OCI-LY7 (cell line): Measurements from ENCODE around the gene FBXW7. TPM values are rescaled to one million over a fixed set of nuclear protein-coding genes. Genes with fewer than 3 reads are reported as not detected.
A peak's percentile ranks its signal among the peaks of the same experiment; 100 is the strongest.

Source experiments
- BruUV-seq: library from RNA; stranded (reverse); fragments of 400-500 nt; replicated peaks from 2 replicates; lab custom pipeline; 2021; lab: Mats Ljungman, UMichigan
- CTCF ChIA-PET: fragments of 300-600 bp; sonication (Branson Sonifier 250); formaldehyde crosslinking; loops from one replicate; lab custom pipeline; 2022; ENCODE audit warnings: antibody characterized with exemption; ENCODE audit not compliant: unreplicated experiment; lab: Charles Lee
- POLR2A ChIA-PET: fragments of 300-600 bp; sonication (Branson Sonifier 250); formaldehyde crosslinking; loops from one replicate; lab custom pipeline; 2022; ENCODE audit warnings: antibody characterized with exemption; lab: Charles Lee
- DNase-seq: peaks from one replicate; pipeline ENCODE4 v3.0.0-alpha.2; 2015; ENCODE audit warnings: low spot score
- H2AFZ ChIP-seq: fragments of 200-600 bp; sonication (generic), shearing (Covaris generic); 2 replicates; pipeline ENCODE4 v1.6.1; 2014; ENCODE audit warnings: mild to moderate bottlenecking, antibody characterized with exemption, low read length, moderate library complexity
- H3K27ac ChIP-seq: fragments of 200-600 bp; sonication (generic); 2 replicates; pipeline ENCODE4 v1.5.1; 2014; ENCODE audit warnings: mixed run types, low read depth, mild to moderate bottlenecking, moderate library complexity, low read length, inconsistent platforms; ENCODE audit not compliant: poor library complexity, severe bottlenecking
- H3K36me3 ChIP-seq: fragments of 200-600 bp; sonication (generic); 2 replicates; pipeline ENCODE4 v1.6.1; 2014; ENCODE audit warnings: mild to moderate bottlenecking, antibody characterized with exemption, low read length, moderate library complexity, mixed read lengths; ENCODE audit not compliant: insufficient read depth
- H3K4me1 ChIP-seq: fragments of 200-600 bp; sonication (generic); 2 replicates; pipeline ENCODE4 v1.5.1; 2014; ENCODE audit warnings: mild to moderate bottlenecking, low read length; ENCODE audit not compliant: insufficient read depth, poor library complexity, severe bottlenecking
- H3K4me2 ChIP-seq: fragments of 200-600 bp; sonication (generic); 2 replicates; pipeline ENCODE4 v1.6.1; 2014; ENCODE audit warnings: mild to moderate bottlenecking, low read length
- H3K4me3 ChIP-seq: fragments of 200-600 bp; sonication (generic); 2 replicates; pipeline ENCODE4 v1.5.1; 2014; ENCODE audit warnings: mild to moderate bottlenecking, low read depth, low read length; ENCODE audit not compliant: poor library complexity, severe bottlenecking
- H3K79me2 ChIP-seq: fragments of 200-600 bp; sonication (generic); 2 replicates; pipeline ENCODE4 v1.6.1; 2016; ENCODE audit warnings: low read depth, mild to moderate bottlenecking, low read length, moderate library complexity, mixed read lengths; ENCODE audit not compliant: insufficient read depth
- H3K9me2 ChIP-seq: fragments of 200-600 bp; sonication (generic); 2 replicates; pipeline ENCODE4 v1.6.1; 2016; ENCODE audit warnings: mild to moderate bottlenecking, low read length, mixed read lengths; ENCODE audit not compliant: insufficient read depth
- H3K9me3 ChIP-seq: fragments of 200-600 bp; sonication (generic); 2 replicates; pipeline ENCODE4 v1.6.1; 2014; ENCODE audit warnings: mild to moderate bottlenecking, mixed run types, low read length, mixed read lengths
- H4K20me1 ChIP-seq: fragments of 200-600 bp; sonication (generic); 2 replicates; pipeline ENCODE4 v1.6.1; 2014; ENCODE audit warnings: mild to moderate bottlenecking, antibody characterized with exemption, low read length, moderate library complexity, mixed read lengths; ENCODE audit not compliant: insufficient read depth
- CTCF ChIP-seq: fragments of 200-600 bp; sonication (generic); conservative IDR thresholded peaks from 2 replicates; pipeline ENCODE4 v1.5.1; 2014; ENCODE audit warnings: mild to moderate bottlenecking, antibody characterized with exemption, low read length, moderate library complexity, mixed read lengths
- EZH2phosphoT487 ChIP-seq: fragments of 200-600 bp; sonication (generic); IDR thresholded peaks from 2 replicates; pipeline ENCODE4 v1.6.1; 2018; ENCODE audit warnings: low read depth, borderline replicate concordance, mild to moderate bottlenecking, mixed run types, antibody characterized with exemption, low read length, moderate library complexity, mixed read lengths
- intact Hi-C: fragments of 100-400 bp; cut with micrococcal nuclease; formaldehyde crosslinking; loops from one replicate; pipeline ENCODE4 v1.10.0; 2022; ENCODE audit not compliant: unreplicated experiment
- total RNA-seq, 2 experiments: library from RNA; depleted of rRNA in 1 of 2; stranded (reverse); fragments of >200 nt in 1 of 2; shearing (Covaris generic) in 1 of 2; gene quantifications; 2 replicates each; pipeline ENCODE4 v1.2.3, GENCODE V29; 2014 to 2022

Gene FBXW7
- total RNA-seq, 2 experiments from 2014 or later = 58.8 to 102 TPM

- BruUV-seq = no TSS peak
- intact Hi-C loops = no loop called here
- no peaks in the 10 kb centered on the region for H3K36me3 ChIP-seq
- no peaks in the 10 kb centered on the region for H4K20me1 ChIP-seq
- H3K9me2 ChIP-seq = no peaks in the 10 kb centered on the region
- H3K27ac ChIP-seq = no peak overlapping the region
- peak; percentile 3 for DNase-seq
- CTCF ChIA-PET = no interaction called here
- POLR2A ChIA-PET = interaction anchor here (0.6 kb wide), 1 partner anchor 13 kb away, joined by 3 read pairs; no protein-coding TSS in a partner anchor
- H2AFZ ChIP-seq = no peak overlapping the region
- no peaks in the 10 kb centered on the region for H3K79me2 ChIP-seq
- H3K4me2 ChIP-seq = no peak overlapping the region
- H3K4me1 ChIP-seq = no peaks in the 10 kb centered on the region
- H3K4me3 ChIP-seq = no peak overlapping the region
- no peaks in the 10 kb centered on the region for H3K9me3 ChIP-seq
- TF ChIP-seq CTCF = no peak
- no peak for TF ChIP-seq EZH2phosphoT487
Observed at GRCh38 chr4:152307669-152308068, 228.2 kb downstream of the FBXW7 start.

- no TSS peak for BruUV-seq
- no peaks in the 10 kb centered on the region for H3K9me2 ChIP-seq
- no peak for TF ChIP-seq EZH2phosphoT487
- TF ChIP-seq CTCF = no peak
- H3K36me3 ChIP-seq = no peaks in the 10 kb centered on the region
- POLR2A ChIA-PET = interaction anchor here (0.7 kb wide), 2 partner anchors 16 to 44 kb away, joined by 3 read pairs; no protein-coding TSS in a partner anchor
- no peaks in the 10 kb centered on the region for H3K4me1 ChIP-seq
- no peak overlapping the region for H2AFZ ChIP-seq
- no peak overlapping the region for H3K27ac ChIP-seq
- no peak for DNase-seq
- H4K20me1 ChIP-seq = no peaks in the 10 kb centered on the region
- H3K4me3 ChIP-seq = no peak overlapping the region
- intact Hi-C loops = no loop called here
- no peaks in the 10 kb centered on the region for H3K79me2 ChIP-seq
- no peaks in the 10 kb centered on the region for H3K9me3 ChIP-seq
- H3K4me2 ChIP-seq = no peak overlapping the region
- CTCF ChIA-PET = no interaction called here
Observed at GRCh38 chr4:152306541-152306940, 229.4 kb downstream of the FBXW7 start.

GRCh38 chr4:152304220-152304619, 231.7 kb downstream of the FBXW7 start:
- no peaks in the 10 kb centered on the region for H3K79me2 ChIP-seq
- no peaks in the 10 kb centered on the region for H3K36me3 ChIP-seq
- no peak overlapping the region for H3K4me3 ChIP-seq
- no peak overlapping the region for H2AFZ ChIP-seq
- no peak overlapping the region for H3K4me2 ChIP-seq
- no peak overlapping the region for H3K27ac ChIP-seq
- no peak for TF ChIP-seq EZH2phosphoT487
- TF ChIP-seq CTCF = no peak
- POLR2A ChIA-PET = no interaction called here
- H4K20me1 ChIP-seq = no peaks in the 10 kb centered on the region
- no peaks in the 10 kb centered on the region for H3K4me1 ChIP-seq
- CTCF ChIA-PET = no interaction called here
- intact Hi-C loops = no loop called here
- no peaks in the 10 kb centered on the region for H3K9me3 ChIP-seq
- no peak for DNase-seq
- BruUV-seq = no TSS peak
- no peaks in the 10 kb centered on the region for H3K9me2 ChIP-seq
